Measurements from ENCODE around the gene SEMA3G.

DNA sequence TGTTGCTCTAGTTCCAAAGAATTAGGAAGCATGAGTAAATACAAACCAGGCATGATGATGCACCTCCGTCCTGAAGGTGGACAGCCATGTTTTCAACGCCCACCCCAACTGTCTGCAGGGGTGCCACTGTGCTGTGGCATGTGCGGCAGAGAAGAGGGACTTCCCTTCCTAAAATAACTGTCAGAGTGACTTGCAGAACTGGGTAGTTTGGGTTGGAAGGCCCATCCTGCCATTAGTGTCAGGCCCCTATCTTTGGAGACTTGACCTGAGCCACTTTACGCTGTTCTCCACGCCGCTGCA is 32.8 kb upstream of the SEMA3G start:
- no peak for TF ChIP-seq ZFX (IDR thresholded peaks at IDR 0.05; ENCODE audit: borderline replicate concordance)
- TF ChIP-seq, protein P1, sequence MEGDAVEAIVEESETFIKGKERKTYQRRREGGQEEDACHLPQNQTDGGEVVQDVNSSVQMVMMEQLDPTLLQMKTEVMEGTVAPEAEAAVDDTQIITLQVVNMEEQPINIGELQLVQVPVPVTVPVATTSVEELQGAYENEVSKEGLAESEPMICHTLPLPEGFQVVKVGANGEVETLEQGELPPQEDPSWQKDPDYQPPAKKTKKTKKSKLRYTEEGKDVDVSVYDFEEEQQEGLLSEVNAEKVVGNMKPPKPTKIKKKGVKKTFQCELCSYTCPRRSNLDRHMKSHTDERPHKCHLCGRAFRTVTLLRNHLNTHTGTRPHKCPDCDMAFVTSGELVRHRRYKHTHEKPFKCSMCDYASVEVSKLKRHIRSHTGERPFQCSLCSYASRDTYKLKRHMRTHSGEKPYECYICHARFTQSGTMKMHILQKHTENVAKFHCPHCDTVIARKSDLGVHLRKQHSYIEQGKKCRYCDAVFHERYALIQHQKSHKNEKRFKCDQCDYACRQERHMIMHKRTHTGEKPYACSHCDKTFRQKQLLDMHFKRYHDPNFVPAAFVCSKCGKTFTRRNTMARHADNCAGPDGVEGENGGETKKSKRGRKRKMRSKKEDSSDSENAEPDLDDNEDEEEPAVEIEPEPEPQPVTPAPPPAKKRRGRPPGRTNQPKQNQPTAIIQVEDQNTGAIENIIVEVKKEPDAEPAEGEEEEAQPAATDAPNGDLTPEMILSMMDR (IDR thresholded peaks at IDR 0.05), result no peak
